Measurements from ENCODE around the gene GALNT2.

DNA sequence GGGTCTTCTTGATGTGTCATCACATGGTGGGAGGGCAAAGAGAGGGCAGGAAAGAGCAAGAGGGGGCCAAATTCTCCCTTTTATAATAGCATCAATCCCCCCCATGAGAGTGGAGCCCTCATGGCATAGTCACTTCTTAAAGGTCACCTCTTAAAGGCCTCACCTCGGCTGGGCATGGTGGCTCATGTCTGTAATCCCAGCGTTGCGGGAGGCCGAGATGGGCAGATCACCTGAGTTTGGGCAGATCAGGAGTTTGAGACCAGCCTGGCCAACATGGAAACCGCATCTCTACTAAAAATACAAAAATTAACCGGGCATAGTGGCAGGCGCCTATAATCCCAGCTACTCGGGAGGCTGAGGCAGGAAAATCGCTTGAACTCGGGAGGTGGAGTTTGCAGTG is 189.0 kb downstream of the GALNT2 start:
- TF ChIP-seq, protein P1, sequence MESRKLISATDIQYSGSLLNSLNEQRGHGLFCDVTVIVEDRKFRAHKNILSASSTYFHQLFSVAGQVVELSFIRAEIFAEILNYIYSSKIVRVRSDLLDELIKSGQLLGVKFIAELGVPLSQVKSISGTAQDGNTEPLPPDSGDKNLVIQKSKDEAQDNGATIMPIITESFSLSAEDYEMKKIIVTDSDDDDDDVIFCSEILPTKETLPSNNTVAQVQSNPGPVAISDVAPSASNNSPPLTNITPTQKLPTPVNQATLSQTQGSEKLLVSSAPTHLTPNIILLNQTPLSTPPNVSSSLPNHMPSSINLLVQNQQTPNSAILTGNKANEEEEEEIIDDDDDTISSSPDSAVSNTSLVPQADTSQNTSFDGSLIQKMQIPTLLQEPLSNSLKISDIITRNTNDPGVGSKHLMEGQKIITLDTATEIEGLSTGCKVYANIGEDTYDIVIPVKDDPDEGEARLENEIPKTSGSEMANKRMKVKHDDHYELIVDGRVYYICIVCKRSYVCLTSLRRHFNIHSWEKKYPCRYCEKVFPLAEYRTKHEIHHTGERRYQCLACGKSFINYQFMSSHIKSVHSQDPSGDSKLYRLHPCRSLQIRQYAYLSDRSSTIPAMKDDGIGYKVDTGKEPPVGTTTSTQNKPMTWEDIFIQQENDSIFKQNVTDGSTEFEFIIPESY (IDR thresholded peaks at IDR 0.05), result no peak
- TF ChIP-seq JUND (IDR thresholded peaks at IDR 0.05), result no peak
